ENCODE data around the gene WDR11.

WDR11 gene

DNA sequence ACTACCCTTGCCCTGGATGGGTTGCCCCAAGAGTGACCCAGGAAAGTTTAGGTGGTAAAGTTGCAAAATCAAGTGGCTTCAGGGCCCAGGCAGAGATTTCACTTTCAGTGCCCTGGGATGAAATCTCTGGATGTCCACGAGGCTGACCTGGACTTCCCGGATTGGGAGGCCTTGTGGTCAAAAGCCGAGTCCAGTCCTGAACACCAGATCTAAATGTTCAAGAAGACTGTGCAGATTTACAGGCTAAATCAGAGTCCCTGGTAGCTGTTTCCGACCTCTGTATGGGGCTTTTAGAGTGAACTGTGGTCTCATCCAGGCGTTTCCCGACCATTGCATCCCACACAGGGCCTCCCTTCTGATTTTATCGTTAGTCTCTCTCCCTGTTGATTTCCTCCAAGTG, 95.3 kb downstream of the WDR11 start:
- DNase-seq (ENCODE audit: low spot score) = peak; percentile 46

DNA sequence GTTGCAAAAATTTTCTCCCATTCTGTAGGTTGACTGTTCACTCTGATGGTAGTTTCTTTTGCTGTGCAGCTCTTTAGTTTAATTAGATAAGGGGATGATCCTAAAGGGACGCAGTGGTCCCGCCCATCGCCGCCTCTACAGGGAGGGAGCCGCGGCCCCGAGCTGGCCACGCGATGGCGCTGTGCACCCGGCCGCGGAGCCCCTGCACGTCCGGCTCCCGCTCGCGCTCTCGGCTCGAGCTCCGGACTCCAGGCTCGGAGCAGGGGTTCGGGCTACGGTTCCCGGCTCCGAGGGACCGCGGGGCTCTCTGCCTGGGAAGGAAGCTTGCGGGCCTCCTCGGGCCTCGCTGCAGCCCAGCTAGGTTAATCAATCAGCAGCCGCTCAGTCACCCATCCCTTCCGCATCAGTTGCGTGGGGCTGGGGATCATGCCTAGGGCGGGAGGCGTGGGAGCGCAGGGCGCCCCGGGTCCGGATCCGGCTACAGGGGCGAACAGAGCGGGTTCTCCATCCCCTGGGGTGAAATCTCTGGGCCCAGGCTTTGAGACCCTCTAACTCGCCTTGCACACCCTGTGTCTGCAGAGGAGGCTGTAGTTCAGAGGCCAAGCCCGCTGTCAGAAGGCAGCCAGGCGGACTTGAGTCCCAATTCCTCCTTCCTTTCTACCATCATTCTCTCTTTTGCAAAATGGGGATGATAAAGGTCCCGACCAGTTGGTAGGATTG, 97.9 kb downstream of the WDR11 start:
- peak; percentile 65 for DNase-seq (ENCODE audit: low spot score)

DNA sequence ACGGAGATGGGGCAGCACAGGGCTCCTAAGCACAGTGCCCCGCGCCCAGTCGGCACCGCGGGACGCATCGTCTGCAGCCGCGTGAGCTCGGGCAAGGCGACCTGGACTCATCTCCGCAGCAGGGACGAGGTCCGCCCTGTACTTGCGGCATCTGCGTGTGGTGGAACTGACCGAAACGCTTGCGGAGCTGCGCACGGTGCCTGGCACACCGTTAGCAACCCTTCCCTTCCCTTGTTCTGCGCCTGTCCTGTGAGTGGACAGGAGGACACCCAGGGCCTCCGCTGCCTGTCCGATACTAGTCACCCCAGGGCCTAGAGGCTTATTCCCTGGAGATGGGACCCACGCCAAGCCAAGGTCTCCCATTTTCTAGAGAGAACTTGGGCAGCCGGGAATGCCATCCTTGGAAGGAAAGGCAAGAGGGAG, 98.5 kb downstream of the WDR11 start:
- no peak for DNase-seq (ENCODE audit: low spot score)

DNA sequence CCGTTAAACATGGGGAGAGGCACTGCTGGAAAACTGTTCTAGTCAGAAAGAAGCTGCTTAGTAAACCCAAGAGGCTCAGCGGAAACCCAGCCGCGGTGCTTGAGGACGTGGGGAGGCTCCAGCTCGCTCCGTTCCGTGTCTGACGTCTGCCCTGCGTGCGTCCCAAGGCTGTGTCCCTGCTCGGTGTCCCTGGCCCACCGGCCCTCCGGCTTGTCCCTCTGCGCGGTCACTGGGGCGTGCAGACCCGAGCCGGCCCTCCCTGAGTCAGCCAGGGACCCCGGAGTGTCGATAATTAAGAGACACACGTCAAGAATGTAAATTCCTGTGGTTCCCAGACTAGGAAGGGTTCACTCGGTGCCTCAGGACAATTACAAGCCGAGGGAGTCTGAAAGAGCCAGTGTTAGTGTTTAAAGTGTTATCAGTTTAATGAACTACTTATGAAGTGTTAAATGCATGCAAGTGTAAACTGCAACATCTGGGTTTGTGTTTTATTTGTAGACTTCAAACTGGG, 98.9 kb downstream of the WDR11 start:
- DNase-seq (ENCODE audit: low spot score) = no peak

DNA sequence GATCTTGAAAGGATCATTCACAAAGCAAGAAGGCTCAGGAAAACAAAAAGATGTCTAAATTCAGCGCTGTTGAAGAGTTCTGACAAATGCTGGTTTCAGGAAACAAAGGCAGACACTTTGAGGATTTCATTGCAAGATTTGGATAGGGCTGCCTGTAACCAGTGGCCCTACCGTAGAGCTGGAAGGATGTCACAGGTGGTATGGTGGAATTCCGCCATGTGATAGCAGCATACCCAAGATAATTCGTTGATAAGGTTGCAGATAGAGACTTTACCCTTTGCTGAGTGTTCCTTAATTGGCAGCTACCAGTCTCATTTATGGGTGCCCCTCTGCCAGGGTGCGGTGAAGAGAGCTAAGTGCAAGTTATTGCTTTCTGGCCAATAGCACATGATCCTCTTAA, 100.1 kb downstream of the WDR11 start:
- no peak for DNase-seq (ENCODE audit: low spot score)

DNA sequence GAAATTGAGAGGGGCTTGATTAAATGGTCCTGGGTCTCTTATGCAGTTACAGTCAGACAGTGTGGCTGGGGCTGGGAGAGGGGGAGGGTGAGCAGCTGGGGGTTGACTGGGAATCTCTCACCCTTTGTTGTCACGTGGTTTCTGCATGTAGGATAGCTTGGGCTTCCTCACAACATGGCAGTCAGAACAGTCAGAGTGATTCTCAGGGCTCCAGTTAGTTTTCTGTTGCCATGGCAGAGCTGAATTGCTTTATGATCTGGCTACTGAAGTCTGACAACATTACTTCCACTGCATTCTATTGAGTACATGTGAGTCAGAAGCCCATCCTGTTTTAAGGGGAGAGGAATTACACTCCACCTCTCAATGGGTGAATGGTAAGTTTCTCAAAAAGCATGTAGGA, 102.7 kb downstream of the WDR11 start:
- DNase-seq (ENCODE audit: low spot score) = no peak
